ACC112 (cell line): ENCODE data around the gene EP400.
"Not testable (repeated sequence)": the region's sequence is repeated elsewhere in the genome, so short reads cannot be mapped to it uniquely, and the experiment has no call there.

Experiments used
- H2AFZ ChIP-seq: fragments of 200-600 bp; sonication (generic); one replicate; pipeline ENCODE4 v1.6.0; 2017; ENCODE audit warnings: antibody characterized with exemption, low read length; ENCODE audit not compliant: unreplicated experiment
- H3K27ac ChIP-seq: fragments of 200-600 bp; sonication (generic); 2 replicates; pipeline ENCODE4 v1.5.1; 2014; ENCODE audit warnings: low read depth, mild to moderate bottlenecking, antibody characterized with exemption, low read length, moderate library complexity
- H3K27me3 ChIP-seq: fragments of 200-600 bp; sonication (generic); 2 replicates; pipeline ENCODE4 v1.6.1; 2014; ENCODE audit warnings: mild to moderate bottlenecking, antibody characterized with exemption, low read length, moderate library complexity, mixed read lengths; ENCODE audit not compliant: insufficient read depth
- H3K36me3 ChIP-seq: fragments of 200-600 bp; sonication (generic); 2 replicates; pipeline ENCODE4 v1.6.1; 2016; ENCODE audit warnings: mild to moderate bottlenecking, antibody characterized with exemption, low read length, moderate library complexity, mixed read lengths; ENCODE audit not compliant: insufficient read depth
- H3K4me1 ChIP-seq: fragments of 200-600 bp; sonication (generic); one replicate; pipeline ENCODE4 v1.6.1; 2016; ENCODE audit warnings: low read length, mixed read lengths; ENCODE audit not compliant: insufficient read depth, unreplicated experiment, control insufficient read depth
- H3K4me3 ChIP-seq: fragments of 200-600 bp; sonication (generic); 2 replicates; pipeline ENCODE4 v1.5.1; 2014; ENCODE audit warnings: mild to moderate bottlenecking, low read depth, low read length
- H3K79me2 ChIP-seq: fragments of 200-600 bp; sonication (generic); one replicate; pipeline ENCODE4 v1.6.0; 2016; ENCODE audit warnings: low read length; ENCODE audit not compliant: control insufficient read depth, unreplicated experiment, insufficient read depth

The EP400 gene

DNA sequence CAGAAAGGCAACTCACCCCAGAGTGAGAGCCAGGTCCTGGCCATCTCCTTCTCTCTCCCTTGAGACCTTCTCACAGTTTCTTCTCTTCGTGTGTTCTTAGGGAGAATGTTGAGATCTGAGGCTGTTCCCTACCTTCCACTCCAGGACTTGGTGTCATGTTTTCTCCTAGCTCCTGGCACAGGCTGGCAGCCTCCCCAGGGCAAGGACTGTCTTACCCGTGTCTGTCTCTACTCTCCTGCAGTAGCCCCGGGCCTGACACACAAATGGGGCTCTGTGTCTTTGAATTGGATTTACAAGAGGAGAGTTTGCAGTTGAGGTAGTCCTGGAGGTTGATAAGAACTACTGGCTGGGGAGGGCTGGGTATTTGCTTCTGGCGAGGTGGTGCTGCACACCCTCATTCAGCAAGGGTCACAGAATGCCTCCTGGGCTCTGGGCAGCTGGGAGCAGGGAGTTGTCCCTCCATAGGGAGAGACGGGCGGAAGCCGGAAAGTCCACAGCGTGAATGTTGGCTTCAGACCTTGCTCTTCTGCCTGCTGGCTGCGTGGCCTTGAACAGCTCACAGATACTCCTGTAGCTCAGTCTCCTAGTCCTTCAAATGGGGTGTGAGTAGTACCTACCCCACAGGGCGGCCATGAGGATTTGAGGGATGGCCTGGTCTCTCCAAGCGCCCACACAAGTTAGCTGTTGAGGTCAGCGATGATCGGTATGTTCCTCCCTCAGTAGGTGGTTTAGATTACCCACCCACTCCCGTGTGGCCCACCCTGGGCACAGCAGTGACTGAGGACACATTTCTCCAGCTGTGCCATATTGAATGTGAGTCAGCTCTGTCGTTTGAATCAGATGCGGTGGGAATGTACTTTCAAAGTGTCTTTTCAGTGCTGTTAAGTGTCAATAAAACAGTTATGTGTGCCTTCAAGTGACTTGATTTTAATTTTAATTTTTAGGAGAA is 10.2 kb downstream of the EP400 start:
- Histone ChIP-seq H3K79me2 (peaks cover 80% of the 10 kb centered on the region), H3K27ac (no peak overlapping the region)

GRCh38 chr12:131960590-131961325 is 11.0 kb downstream of the EP400 start:
- not testable (repeated sequence) for H3K4me3 ChIP-seq, H3K27me3 ChIP-seq, H2AFZ ChIP-seq, H3K27ac ChIP-seq
- Histone ChIP-seq H3K79me2 (peaks cover 83% of the 10 kb centered on the region), H3K4me1 (peaks cover 23% of the 10 kb centered on the region), H3K36me3 (peaks cover 12% of the 10 kb centered on the region; the same call in 1 of the 2 replicates)

More for the DNA sequence above, 10.2 kb downstream of the EP400 start:
- Histone ChIP-seq H3K36me3 (peaks cover 12% of the 10 kb centered on the region; the same call in 1 of the 2 replicates), H3K4me1 (peaks cover 18% of the 10 kb centered on the region), H3K27me3 (no peaks in the 10 kb centered on the region), H2AFZ (no peak overlapping the region), H3K4me3 (no peak overlapping the region)

DNA sequence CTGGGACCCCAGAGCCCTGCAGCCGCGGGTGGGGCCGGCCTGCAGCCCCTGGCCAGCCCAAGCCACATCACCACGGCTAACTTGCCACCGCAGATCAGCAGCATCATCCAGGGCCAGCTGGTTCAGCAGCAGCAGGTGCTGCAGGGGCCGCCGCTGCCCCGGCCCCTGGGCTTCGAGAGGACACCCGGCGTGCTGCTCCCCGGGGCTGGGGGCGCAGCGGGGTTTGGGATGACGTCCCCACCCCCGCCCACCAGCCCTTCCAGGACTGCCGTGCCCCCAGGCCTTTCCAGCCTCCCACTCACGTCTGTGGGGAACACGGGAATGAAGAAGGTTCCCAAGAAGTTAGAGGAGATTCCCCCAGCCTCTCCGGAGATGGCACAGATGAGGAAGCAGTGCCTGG is 11.6 kb downstream of the EP400 start:
- H3K4me1 ChIP-seq = peaks cover 19% of the 10 kb centered on the region
- H3K27ac ChIP-seq, H2AFZ ChIP-seq, H3K27me3 ChIP-seq, H3K4me3 ChIP-seq: not testable (repeated sequence)
- peaks cover 12% of the 10 kb centered on the region; the same call in 1 of the 2 replicates for H3K36me3 ChIP-seq
- peaks cover 83% of the 10 kb centered on the region for H3K79me2 ChIP-seq

GRCh38 chr12:131962069-131962468 is 12.3 kb downstream of the EP400 start:
- no peak overlapping the region for H2AFZ ChIP-seq
- no peak overlapping the region for H3K4me3 ChIP-seq
- H3K27me3 ChIP-seq = no peaks in the 10 kb centered on the region
- H3K27ac ChIP-seq = no peak overlapping the region
- peaks cover 81% of the 10 kb centered on the region for H3K79me2 ChIP-seq
- peaks cover 15% of the 10 kb centered on the region for H3K4me1 ChIP-seq
- peaks cover 12% of the 10 kb centered on the region; the same call in 1 of the 2 replicates for H3K36me3 ChIP-seq

- Histone ChIP-seq H3K36me3 (peaks cover 12% of the 10 kb centered on the region; the same call in 1 of the 2 replicates), H3K79me2 (peaks cover 80% of the 10 kb centered on the region)
These were observed 13.6 kb downstream of the EP400 start for GRCh38 chr12:131963381-131963780.

DNA sequence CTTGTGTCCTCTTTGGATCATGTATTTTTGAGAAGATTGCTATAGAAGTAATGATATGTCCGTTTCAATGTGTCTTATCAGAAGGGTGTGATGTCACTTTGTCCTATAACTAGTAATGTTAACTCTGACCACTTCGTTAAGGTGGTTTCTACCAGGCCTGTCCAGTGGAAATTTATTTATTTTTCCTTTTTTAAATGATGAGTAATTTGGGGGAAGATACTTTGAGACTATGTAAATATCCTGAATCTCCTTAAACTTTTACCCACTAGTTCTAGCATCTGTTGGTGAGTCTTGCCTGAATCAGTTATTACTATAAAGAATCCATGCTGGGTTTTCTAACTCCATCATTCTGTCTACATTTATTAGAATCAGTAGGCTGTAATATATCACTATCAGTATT is 15.3 kb downstream of the EP400 start:
- Histone ChIP-seq H3K36me3 (peaks cover 12% of the 10 kb centered on the region; the same call in 1 of the 2 replicates), H3K4me1 (peaks cover 15% of the 10 kb centered on the region), H3K4me3 (no peak overlapping the region), H2AFZ (no peak overlapping the region), H3K27ac (no peak overlapping the region), H3K79me2 (peaks cover 79% of the 10 kb centered on the region), H3K27me3 (no peaks in the 10 kb centered on the region)

More at GRCh38 chr12:131963381-131963780, 13.6 kb downstream of the EP400 start:
- Histone ChIP-seq H3K4me1 (peaks cover 15% of the 10 kb centered on the region), H3K27ac (no peak overlapping the region), H3K4me3 (no peak overlapping the region), H2AFZ (no peak overlapping the region), H3K27me3 (no peaks in the 10 kb centered on the region)

DNA sequence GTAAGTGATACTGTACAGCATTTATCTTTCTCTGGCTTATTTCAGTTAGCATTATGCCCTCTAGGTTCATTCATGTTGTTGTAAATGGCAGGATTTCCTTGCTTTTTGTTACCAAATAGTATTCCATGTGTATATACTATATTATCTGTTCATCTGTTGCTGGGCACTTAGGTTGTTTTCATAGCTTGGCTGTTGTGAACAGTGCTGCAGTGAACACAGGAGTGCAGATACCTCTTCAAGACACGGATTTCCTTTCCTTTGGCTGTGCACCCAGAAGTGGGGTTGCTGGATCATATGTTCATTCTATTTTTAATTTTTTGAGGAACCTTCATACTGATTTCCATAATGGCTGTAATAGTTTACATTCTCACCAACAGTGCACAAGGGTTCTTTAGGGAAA is 21.5 kb downstream of the EP400 start:
- Histone ChIP-seq H3K4me1 (no peaks in the 10 kb centered on the region), H3K27ac (no peak overlapping the region), H3K36me3 (no peaks in the 10 kb centered on the region), H3K79me2 (peaks cover 64% of the 10 kb centered on the region), H2AFZ (no peak overlapping the region), H3K27me3 (no peaks in the 10 kb centered on the region), H3K4me3 (no peak overlapping the region)

DNA sequence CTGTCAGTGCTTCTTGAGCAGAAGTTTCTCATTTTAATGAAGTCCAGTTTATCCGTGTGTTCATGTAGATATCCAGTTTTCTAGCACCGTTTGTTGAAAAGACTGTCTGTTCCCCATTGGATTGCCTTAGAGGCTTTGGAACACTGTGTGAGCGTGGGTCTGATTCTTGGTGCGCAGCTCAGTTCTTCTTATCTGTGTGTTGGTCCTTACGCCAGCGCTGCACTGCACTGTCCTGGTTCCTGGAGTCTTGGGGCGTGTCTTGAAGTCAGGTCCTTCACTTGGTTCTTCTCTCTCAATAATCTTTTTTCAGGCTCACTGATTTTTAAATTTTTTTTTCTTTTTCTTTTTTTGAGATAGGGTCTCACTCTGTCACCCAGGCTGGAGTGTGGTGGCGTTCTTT is 25.5 kb downstream of the EP400 start:
- H2AFZ ChIP-seq = no peak overlapping the region
- H3K27me3 ChIP-seq = no peaks in the 10 kb centered on the region
- H3K79me2 ChIP-seq = peaks cover 45% of the 10 kb centered on the region
- H3K27ac ChIP-seq = no peak overlapping the region
- no peaks in the 10 kb centered on the region for H3K36me3 ChIP-seq
- no peak overlapping the region for H3K4me3 ChIP-seq
- no peaks in the 10 kb centered on the region for H3K4me1 ChIP-seq

DNA sequence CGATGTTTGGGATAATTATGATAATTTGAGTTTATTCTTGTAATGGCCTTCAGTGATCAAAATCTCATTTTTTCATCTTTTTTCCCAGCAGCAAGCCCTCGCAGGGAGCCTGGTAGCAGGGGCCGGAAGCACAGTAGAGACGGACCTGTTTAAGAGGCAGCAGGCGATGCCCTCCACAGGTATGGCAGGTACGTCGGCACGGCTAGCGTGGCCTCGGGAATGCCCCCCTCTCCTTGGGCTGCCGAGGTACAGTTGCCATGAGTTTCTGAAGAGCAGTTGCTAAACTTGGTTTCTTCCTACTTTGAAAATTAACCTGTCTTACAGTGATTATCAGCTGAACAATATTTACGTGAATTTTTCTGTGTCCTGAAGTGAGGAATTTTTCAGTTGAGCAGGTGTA is 29.9 kb downstream of the EP400 start:
- no peak overlapping the region for H2AFZ ChIP-seq
- no peak overlapping the region for H3K27ac ChIP-seq
- H3K27me3 ChIP-seq = no peaks in the 10 kb centered on the region
- no peak overlapping the region for H3K4me3 ChIP-seq
- peaks cover 29% of the 10 kb centered on the region for H3K79me2 ChIP-seq
- H3K4me1 ChIP-seq = no peaks in the 10 kb centered on the region
- H3K36me3 ChIP-seq = no peaks in the 10 kb centered on the region; the same call in 1 of the 2 replicates

- Histone ChIP-seq H3K4me3 (no peak overlapping the region), H3K27me3 (no peaks in the 10 kb centered on the region), H3K79me2 (peaks cover 24% of the 10 kb centered on the region), H3K36me3 (no peaks in the 10 kb centered on the region; the same call in 1 of the 2 replicates), H2AFZ (no peak overlapping the region), H3K27ac (no peak overlapping the region), H3K4me1 (no peaks in the 10 kb centered on the region)
These were observed 30.5 kb downstream of the EP400 start for GRCh38 chr12:131980263-131980662.
